Neural progenitor cell (in vitro differentiated cells): ENCODE results near the gene ZBTB25. TPM values are rescaled to one million over a fixed set of nuclear protein-coding genes. Genes with fewer than 3 reads are reported as not detected.

Experiments used
- DNase-seq: peaks from one replicate; pipeline ENCODE4 v3.0.0-alpha.2; 2016; ENCODE audit warnings: low spot score
- H2AFZ ChIP-seq: fragments of 200-600 bp; sonication (generic); replicated peaks from 2 replicates; pipeline ENCODE4 v1.6.1; 2016; ENCODE audit warnings: antibody characterized with exemption
- H3F3A ChIP-seq: fragments of 200-600 bp; sonication (generic); 2 replicates; pipeline ENCODE4 v1.6.1; 2016; ENCODE audit warnings: antibody characterized with exemption, low read depth
- H3K27ac ChIP-seq: fragments of 200-600 bp; sonication (generic); 2 replicates; pipeline ENCODE4 v1.5.1; 2016; ENCODE audit warnings: mild to moderate bottlenecking
- H3K27me3 ChIP-seq: fragments of 200-600 bp; sonication (generic); 2 replicates; pipeline ENCODE4 v1.6.1; 2016; ENCODE audit warnings: mild to moderate bottlenecking, moderate library complexity
- H3K36me3 ChIP-seq: fragments of 200-600 bp; sonication (generic); 2 replicates; pipeline ENCODE4 v1.5.1; 2016
- H3K4me1 ChIP-seq: fragments of 200-600 bp; sonication (generic); 2 replicates; pipeline ENCODE4 v1.6.1; 2016; ENCODE audit warnings: mixed run types
- H3K4me2 ChIP-seq: fragments of 200-600 bp; sonication (generic); 2 replicates; pipeline ENCODE4 v1.6.1; 2016
- H3K4me3 ChIP-seq: fragments of 200-600 bp; sonication (generic); 2 replicates; pipeline ENCODE4 v1.5.1; 2016
- H3K79me2 ChIP-seq: fragments of 200-600 bp; sonication (generic); 2 replicates; pipeline ENCODE4 v1.6.1; 2016; ENCODE audit warnings: low read depth
- H3K9ac ChIP-seq: fragments of 200-600 bp; sonication (generic); 2 replicates; pipeline ENCODE4 v1.6.1; 2016
- H3K9me3 ChIP-seq: fragments of 200-600 bp; sonication (generic); 2 replicates; pipeline ENCODE4 v1.5.1; 2016; ENCODE audit warnings: low read depth
- H4K20me1 ChIP-seq: fragments of 200-600 bp; sonication (generic); 2 replicates; pipeline ENCODE4 v1.6.1; 2016; ENCODE audit warnings: low read depth
- H3K27ac Mint-ChIP-seq: 3 replicates; pipeline ENCODE4 v1.8.0; 2021; ENCODE audit warnings: mixed read lengths
- H3K27me3 Mint-ChIP-seq: 2 replicates; pipeline ENCODE4 v1.8.0; 2022; ENCODE audit warnings: low read depth, mild to moderate bottlenecking, inconsistent platforms, moderate library complexity, mixed read lengths; ENCODE audit not compliant: insufficient read depth
- H3K36me3 Mint-ChIP-seq: 3 replicates; pipeline ENCODE4 v1.8.0; 2021; ENCODE audit warnings: mixed read lengths
- H3K4me1 Mint-ChIP-seq: 3 replicates; pipeline ENCODE4 v1.8.0; 2021; ENCODE audit warnings: mixed read lengths
- H3K4me3 Mint-ChIP-seq: 3 replicates; pipeline ENCODE4 v1.8.0; 2021; ENCODE audit warnings: mild to moderate bottlenecking, moderate library complexity, mixed read lengths
- H3K9me3 Mint-ChIP-seq: 3 replicates; pipeline ENCODE4 v1.8.0; 2020; ENCODE audit warnings: mixed read lengths
- EZH2 ChIP-seq: fragments of 200-600 bp; sonication (generic); IDR thresholded peaks from 2 replicates; pipeline ENCODE4 v1.6.1; 2017; ENCODE audit warnings: antibody characterized with exemption, mild to moderate bottlenecking, moderate library complexity
- EZH2phosphoT487 ChIP-seq: fragments of 200-600 bp; sonication (generic); IDR thresholded peaks from 2 replicates; pipeline ENCODE4 v1.6.1; 2017; ENCODE audit warnings: antibody characterized with exemption
- total RNA-seq: library from RNA; depleted of rRNA; stranded (reverse); fragments of >200 nt; gene quantifications from 2 replicates; pipeline ENCODE4 v1.2.3, GENCODE V29; 2015; ENCODE audit warnings: low replicate concordance
- TF ChIP-seq, protein P1 (sequence below): fragments of 200-600 bp; sonication (generic); IDR thresholded peaks from 2 replicates; pipeline ENCODE4 v1.5.1; 2017; ENCODE audit warnings: antibody characterized with exemption, mild to moderate bottlenecking

Gene ZBTB25
- total RNA-seq, 1 donor from 2014 or later, result 14.3 TPM

- Histone ChIP-seq H3K9me3 (no peaks in the 10 kb centered on the region), H3K4me3 (no peak overlapping the region), H3K27me3 (no peaks in the 10 kb centered on the region), H3K79me2 (peaks cover 5% of the 10 kb centered on the region), H2AFZ (no peak overlapping the region), H3K36me3 (peaks cover 5% of the 10 kb centered on the region), H3K4me1 (no peaks in the 10 kb centered on the region), H4K20me1 (peaks cover 19% of the 10 kb centered on the region), H3F3A (no peaks in the 10 kb centered on the region), H3K4me2 (no peak overlapping the region), H3K27ac (no peak overlapping the region), H3K9ac (no peak overlapping the region)
- DNase-seq, result no peak
- H3K4me1 Mint-ChIP-seq, result peaks cover 2% of the 10 kb centered on the region
- no peaks in the 10 kb centered on the region for H3K27me3 Mint-ChIP-seq
- peaks cover 12% of the 10 kb centered on the region for H3K36me3 Mint-ChIP-seq
- no peaks in the 10 kb centered on the region for H3K9me3 Mint-ChIP-seq
- TF ChIP-seq, protein P1, sequence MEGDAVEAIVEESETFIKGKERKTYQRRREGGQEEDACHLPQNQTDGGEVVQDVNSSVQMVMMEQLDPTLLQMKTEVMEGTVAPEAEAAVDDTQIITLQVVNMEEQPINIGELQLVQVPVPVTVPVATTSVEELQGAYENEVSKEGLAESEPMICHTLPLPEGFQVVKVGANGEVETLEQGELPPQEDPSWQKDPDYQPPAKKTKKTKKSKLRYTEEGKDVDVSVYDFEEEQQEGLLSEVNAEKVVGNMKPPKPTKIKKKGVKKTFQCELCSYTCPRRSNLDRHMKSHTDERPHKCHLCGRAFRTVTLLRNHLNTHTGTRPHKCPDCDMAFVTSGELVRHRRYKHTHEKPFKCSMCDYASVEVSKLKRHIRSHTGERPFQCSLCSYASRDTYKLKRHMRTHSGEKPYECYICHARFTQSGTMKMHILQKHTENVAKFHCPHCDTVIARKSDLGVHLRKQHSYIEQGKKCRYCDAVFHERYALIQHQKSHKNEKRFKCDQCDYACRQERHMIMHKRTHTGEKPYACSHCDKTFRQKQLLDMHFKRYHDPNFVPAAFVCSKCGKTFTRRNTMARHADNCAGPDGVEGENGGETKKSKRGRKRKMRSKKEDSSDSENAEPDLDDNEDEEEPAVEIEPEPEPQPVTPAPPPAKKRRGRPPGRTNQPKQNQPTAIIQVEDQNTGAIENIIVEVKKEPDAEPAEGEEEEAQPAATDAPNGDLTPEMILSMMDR, result no peak
- no peak for TF ChIP-seq EZH2
- no peak for TF ChIP-seq EZH2phosphoT487
- H3K4me3 Mint-ChIP-seq, result no peak overlapping the region
- H3K27ac Mint-ChIP-seq, result no peak overlapping the region
Observed at GRCh38 chr14:64491637-64492036, 12.0 kb downstream of the ZBTB25 start.

GRCh38 chr14:64488590-64489099, 15.0 kb downstream of the ZBTB25 start:
- TF ChIP-seq, protein P1, result no peak
- TF ChIP-seq EZH2, result no peak
- no peak for TF ChIP-seq EZH2phosphoT487
- Histone ChIP-seq H2AFZ (no peak overlapping the region), H3K27ac (no peak overlapping the region), H3K4me2 (no peak overlapping the region), H3K36me3 (peaks cover 5% of the 10 kb centered on the region), H3K9ac (no peak overlapping the region), H3K9me3 (no peaks in the 10 kb centered on the region), H3F3A (peaks cover 10% of the 10 kb centered on the region), H4K20me1 (peaks cover 13% of the 10 kb centered on the region), H3K4me3 (no peak overlapping the region), H3K4me1 (peaks cover 10% of the 10 kb centered on the region), H3K79me2 (no peaks in the 10 kb centered on the region), H3K27me3 (no peaks in the 10 kb centered on the region)
- Mint-ChIP-seq H3K36me3 (peaks cover 14% of the 10 kb centered on the region), H3K27ac (no peak overlapping the region), H3K9me3 (no peaks in the 10 kb centered on the region), H3K4me1 (peaks cover 2% of the 10 kb centered on the region), H3K4me3 (no peak overlapping the region), H3K27me3 (no peaks in the 10 kb centered on the region)
- no peak for DNase-seq

DNA sequence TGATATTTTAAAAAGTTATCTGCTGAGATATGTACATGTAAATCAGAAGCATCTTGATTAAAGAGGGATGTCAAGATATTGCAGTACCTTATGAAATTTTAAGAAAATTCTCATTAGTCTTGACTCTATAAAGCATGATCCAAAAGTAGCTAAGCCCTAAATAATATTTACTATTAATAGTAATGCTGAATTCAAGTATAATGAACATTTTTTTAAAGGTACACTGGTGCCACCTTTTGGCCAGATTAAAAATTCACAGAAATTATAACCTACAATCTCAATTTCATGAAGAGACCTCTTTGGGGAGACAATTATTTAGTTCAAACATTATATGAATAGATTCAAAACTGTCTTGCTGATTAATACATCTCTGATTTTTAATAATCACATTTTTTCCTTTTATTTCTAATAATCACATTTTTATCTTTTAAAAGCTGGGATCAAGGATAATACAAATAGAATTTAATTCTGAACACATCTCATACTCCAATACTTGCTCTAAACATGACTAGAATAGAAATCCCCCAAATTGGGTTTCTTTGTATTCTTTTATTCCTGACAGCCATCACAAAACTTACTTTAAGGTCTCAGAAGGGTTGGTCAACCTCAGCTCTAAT, 24.9 kb downstream of the ZBTB25 start:
- H3K27ac ChIP-seq, result no peak overlapping the region
- no peak overlapping the region for H3K4me3 ChIP-seq
- peaks cover 14% of the 10 kb centered on the region for H3F3A ChIP-seq
- peaks cover 14% of the 10 kb centered on the region for H3K4me1 ChIP-seq
- H3K36me3 Mint-ChIP-seq, result no peaks in the 10 kb centered on the region
- H3K9ac ChIP-seq, result no peak overlapping the region
- H3K4me2 ChIP-seq, result no peak overlapping the region
- peaks cover 2% of the 10 kb centered on the region for H3K27me3 Mint-ChIP-seq
- TF ChIP-seq EZH2, result no peak
- TF ChIP-seq, protein P1, result peak; percentile 43
- H3K9me3 Mint-ChIP-seq, result no peaks in the 10 kb centered on the region
- H3K9me3 ChIP-seq, result no peaks in the 10 kb centered on the region
- H3K36me3 ChIP-seq, result no peaks in the 10 kb centered on the region
- peaks cover 8% of the 10 kb centered on the region for H3K4me1 Mint-ChIP-seq
- H3K27ac Mint-ChIP-seq, result no peak overlapping the region
- H3K27me3 ChIP-seq, result no peaks in the 10 kb centered on the region
- no peak overlapping the region for H3K4me3 Mint-ChIP-seq
- no peaks in the 10 kb centered on the region for H3K79me2 ChIP-seq
- no peak overlapping the region for H2AFZ ChIP-seq
- DNase-seq, result no peak
- H4K20me1 ChIP-seq, result no peaks in the 10 kb centered on the region
